GM19463 (cell line): ENCODE data around the gene OSBPL3.

ENCODE experiments used
- ATAC-seq: cut with Tn5 transposase; IDR thresholded peaks from one replicate; pipeline ENCODE4 v1.9.1; 2021; ENCODE audit warnings: mild to moderate bottlenecking, moderate library complexity; ENCODE audit not compliant: unreplicated experiment

OSBPL3 gene

DNA sequence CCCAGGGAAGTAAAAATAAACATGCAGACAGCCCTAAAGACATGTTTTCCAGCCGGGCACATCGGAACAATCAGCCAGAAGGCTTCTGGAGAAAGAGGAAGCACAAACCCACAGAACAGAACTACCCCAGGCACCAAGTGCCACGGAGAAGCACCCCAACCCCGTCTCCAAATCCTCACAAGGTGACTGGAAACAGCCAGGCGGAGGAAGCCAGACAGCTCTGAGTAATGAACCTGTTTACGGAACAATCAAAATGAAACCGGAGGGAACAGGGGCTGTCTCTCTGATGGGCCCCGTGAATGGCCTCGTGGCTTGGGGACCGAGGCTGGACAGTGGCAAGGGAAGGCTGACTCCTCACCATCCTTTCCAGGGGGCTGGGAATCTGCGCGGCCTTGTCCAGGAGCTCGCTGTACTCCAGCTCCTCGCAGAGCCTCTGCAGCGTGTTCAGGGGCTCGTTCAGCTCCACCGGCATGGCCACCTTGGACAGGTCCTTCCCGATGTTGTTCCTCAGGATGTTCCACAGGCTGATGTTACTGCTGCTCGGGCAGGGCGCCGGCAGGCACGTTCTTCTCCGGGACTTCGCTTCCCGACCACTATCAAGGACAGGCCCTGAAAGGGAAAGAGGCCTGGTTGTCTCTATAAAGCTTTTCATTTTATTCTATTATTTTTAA lies 145.7 kb downstream of the OSBPL3 start:
- ATAC-seq, result peak; percentile 45

DNA sequence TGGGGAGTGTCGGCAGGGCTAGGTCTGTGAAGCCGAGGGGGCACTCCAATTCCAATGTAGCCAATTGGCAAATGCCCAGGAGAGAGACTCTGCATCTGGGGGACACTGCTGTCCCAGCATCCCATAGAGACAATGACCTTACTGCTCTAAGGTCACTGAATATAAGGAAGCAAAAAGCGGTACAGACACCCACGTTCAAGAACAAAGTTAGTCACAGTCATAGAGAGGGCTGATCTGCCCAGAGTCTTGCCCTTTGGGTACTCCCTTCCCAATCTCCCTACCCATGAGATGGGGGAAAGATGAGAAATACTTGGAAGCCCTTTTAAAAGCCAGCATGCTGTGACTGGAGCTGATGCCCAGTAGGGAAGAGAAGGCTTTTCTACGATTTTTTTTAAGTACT lies 146.4 kb downstream of the OSBPL3 start:
- no peak for ATAC-seq

DNA sequence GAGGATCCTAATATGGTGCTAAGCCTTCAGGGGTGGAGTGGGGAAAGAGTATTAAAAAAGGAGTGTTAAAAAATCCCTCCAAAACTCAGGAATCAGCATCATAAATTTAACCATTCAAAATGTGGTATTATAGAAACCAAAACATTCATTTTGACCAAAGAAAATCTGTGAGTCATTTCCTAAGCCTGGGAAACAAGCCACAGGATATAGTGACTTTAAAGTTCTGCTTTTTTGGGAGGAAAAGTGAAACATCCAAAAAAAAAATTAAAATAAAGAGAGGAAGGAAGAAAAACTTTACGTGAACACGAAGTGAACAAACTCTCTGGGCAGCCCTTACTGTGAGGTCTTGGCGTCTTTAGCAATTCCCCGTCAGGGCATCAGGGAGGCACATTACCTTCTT lies 148.7 kb downstream of the OSBPL3 start:
- no peak for ATAC-seq

DNA sequence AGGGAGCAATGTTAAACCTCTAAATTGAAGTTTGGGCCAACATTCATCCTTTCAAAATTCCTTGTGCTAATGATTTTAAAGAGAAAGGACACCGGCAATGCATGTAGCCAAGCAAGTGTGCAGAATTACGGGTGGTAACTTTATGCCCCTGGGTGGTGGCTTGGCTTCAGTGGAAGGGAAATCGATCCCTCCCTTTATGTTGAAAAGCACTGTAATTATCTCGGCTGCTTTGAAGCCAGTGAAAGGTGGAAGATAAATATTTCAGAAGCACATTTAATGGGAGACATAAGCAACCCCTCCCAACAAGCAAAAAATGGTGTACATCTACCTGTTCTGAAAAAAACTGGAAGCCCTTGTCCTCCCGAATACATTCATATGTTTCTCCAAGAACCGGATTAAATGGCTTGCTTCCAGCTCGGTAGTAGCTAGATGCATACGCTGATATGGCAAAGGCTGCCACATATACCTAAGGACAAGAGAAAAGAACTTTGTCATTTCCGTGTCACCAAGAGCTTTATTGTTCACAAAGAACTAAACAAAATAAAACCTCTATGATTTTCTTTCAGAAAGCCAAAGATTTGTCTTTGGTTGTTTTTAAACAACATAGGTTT lies 149.4 kb downstream of the OSBPL3 start:
- ATAC-seq, result no peak

DNA sequence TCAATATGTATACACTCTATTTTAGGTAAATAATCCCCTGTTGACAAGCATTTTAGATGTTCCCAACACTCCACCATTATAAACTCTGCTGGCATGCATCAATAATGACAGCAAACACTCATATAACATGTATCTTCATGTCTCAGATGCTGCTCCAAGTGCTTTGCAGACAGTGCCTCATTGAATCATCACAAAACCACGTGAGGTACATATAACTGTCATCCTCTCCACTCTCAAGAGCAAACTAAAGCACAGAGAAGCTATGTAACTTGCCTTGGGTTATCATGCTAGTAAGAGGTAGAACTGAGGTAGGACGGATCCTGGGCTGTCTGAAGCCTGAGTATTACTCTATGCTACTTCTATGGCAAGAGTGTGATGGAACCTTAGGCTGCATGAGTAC lies 150.2 kb downstream of the OSBPL3 start:
- no peak for ATAC-seq

DNA sequence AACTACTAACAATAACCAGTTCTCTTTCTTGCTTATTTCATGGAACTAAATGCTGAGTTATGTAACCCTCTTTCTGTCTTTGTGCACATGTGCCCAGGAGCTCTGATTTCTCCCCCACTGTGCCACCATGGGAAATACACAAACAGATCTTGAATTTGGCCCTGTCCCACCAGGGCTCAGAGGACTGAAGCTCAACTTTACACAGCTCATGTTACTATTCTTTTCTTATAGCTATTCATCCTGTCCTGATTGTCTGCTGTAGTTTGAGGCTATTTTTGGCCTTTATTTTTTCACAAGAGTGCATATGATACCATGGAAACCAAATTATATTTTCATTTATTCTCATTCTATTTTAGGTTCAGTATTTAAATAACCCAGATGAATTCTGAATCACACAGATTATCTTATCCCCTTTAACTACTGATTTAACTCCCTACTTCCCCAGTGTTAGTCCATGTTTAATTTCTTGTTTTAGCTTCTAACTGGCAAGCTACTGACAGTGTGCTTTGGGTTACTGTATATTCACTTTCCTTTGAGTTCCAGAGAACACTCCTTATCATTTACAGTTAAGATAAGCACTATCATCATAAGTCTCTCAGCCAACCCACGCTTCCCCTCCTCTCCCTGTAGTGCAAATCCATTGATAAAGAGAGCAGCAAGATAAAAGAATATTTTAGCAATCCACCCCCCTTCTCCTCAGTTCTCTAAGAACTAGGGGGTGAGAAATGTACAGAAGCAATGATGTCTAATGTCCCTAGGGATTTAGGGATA lies 150.9 kb downstream of the OSBPL3 start:
- no peak for ATAC-seq

DNA sequence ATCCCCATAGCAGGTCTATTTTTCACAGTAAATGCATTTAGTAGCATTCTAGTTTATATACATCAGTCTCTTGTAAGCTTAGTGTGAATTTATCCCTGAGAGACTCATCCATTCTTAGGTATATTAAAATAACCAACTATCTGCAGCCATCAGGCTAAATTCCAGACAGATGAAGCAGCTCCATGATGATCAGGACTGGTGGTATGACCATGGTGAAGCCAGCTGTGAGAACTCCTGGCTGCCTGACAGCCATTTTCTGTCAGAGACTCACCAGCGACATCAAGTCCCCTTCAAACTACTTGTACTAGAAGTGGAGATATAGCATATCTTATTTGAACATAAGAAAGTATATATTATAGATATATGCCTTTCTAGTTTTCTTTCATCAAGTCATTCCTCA lies 152.4 kb downstream of the OSBPL3 start:
- ATAC-seq, result no peak

DNA sequence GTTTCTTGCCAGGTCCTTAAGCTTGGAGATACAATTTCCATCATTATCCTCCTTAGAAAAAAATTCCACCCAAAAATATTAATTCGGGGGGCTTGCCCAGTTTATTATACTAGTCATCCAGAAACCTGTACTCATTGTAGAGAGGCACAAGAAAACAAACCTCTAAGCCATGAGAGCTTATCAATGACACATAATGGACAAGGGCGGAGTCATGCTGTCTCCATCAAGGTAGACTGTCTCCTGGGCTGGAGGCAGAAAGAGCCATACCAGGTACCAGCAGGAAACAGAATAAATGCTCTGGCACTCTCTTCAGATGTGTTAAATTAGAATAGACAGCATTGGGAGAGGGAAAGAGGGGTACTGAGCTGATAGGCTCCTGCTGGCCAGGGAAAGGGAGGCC lies 153.0 kb downstream of the OSBPL3 start:
- ATAC-seq, result no peak

DNA sequence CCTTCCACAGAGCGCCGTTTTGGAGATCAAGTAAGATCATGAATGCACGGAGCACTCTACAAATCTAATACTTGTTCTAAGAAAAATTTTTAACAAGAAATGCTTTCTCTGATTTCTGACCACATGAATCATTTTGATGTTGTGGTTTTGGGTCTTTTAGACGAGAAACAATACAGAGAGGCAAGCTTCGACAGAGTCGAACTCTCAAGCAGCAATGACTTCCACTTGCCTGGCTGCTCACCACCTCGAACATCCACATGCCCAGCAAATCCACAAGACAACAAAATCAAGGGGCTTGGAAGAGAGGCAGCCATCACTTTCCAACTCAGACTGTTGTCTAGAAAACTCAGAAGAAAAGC lies 153.3 kb downstream of the OSBPL3 start:
- no peak for ATAC-seq

DNA sequence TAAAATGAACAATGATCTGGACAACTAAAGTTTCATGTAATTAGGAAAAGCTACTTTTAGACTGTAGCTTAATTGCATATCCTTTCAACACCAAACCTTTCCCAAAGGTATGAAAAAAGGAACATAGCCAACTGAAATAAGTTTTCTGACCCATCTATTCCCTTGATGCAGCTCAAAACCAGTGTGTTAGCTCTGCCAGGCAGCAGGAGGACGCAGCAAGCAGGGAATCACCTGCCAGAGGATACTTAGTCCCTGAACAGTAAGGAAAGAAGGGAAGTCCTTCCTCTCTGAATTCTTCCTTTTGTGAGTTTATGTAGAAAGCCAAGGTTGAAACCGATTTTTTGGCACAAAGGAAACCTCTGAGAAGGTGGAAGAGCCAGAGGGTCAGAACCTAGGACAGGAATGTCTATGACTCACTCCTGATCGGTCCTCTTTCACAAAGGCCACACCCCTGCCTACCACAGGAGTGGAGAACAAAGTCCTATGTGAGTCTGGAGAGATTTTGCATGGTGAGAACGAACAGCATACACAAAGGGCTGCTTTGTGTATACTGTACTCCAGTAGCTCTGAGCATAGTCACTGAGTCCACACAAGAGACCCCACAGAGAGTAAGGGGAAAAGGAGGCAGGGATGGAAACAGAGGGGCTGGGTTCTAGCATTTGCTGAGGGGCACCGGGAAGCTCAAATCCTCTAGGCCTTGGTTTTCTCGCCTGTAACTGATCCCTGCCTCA lies 153.9 kb downstream of the OSBPL3 start:
- no peak for ATAC-seq

DNA sequence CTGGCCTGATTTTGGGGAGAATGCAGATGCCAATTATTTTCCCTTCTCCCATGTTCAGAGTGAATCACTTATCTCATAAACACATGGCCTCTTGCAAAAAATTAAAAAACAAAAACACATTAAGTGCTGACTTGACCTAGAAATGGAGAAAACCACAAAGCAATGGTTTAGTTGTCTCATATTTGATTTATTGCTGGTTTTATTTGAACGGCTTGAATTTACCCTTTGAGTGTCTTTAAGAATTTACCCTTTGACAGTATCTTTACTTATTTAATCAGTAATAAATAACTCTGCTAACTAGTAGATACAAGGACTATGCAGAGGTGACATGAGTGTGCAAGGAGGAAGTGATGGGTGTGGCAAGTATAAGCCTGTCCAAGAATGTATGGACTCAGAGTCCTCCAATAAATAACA lies 154.6 kb downstream of the OSBPL3 start:
- no peak for ATAC-seq

DNA sequence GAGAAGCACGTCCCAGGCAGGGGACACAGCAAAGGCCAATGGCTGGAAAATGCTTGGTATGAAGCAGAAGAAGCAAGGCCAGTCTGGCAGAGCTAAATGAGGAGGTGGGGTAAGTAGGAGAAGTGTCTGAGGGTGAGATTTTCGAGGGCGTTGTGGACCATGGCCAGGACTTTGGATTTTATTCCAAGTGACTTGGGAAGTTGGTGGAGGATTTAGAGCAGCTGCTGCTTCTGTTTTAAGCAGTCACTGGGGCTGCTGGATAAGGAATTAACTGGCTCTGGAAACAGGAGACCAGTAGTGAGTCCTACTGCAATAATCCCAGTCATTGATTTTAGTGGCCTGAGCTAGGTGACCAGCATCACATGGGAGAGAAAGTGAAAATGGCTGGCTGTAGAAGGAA lies 155.1 kb downstream of the OSBPL3 start:
- ATAC-seq, result no peak

DNA sequence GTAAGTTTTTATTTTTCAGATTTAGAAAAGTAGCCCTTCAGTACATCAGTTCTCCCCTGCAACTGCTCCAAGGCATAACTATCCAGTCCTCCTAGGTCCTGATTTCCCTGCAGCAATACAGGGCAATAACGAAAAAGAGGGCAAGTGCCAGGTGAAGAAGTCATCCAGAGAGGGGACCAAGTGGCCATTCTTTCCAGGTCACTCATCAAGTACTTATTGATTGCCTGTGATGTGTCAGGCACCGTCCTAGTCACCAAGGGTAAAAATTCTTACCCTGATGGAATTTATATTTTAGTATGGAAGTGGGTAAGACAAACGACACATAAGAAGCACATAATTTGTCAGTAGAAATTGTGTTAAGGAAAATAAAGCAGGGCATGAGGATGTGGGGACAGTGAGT lies 155.6 kb downstream of the OSBPL3 start:
- ATAC-seq, result no peak

DNA sequence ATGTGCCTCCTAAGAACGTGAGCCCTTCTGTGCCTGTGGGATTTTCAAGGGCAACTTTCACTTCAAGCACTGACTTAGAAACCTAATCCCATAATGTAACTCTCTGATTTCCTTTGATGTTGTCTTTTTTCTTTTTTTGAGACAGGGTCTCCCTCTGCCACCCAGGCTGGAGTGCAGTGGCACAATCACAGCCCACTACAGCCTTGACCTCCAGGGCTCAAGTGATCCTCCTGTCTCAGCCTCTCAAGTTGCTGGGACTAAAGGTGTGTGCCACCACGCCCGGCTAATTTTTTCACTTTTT lies 158.3 kb downstream of the OSBPL3 start:
- no peak for ATAC-seq

DNA sequence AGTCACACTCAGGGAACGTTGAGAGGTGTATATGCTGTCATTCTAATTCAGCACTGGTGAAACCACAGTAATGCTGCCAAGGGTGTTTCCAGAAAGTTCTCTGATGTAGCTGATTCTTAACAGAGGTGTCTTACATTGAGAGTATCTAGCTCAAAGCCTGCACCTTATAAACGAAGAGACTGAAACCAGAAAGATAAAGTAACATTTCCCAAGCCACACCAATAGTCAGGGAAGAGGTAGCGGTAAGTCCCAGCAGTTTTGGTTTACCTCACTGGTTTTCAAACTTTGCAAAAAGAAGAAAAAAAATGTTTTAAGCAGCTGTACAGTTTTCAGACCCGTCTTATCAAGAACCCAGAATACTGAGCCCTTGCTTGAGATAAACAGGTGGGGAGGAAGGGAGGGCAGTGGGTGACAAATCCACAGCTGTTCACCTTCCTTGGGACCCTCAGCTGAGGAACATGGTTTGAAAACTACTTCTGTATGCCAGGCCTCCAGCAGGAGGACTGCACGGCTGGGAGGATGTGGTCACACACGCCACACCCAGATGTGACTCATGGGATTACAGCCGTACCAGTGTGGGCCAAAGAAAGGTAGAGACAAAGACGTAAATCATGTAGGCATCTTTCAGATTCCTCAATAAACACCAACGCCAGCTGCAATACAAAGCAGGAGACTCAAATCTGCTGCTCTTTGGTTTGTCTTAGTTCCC lies 158.8 kb downstream of the OSBPL3 start:
- peak; percentile 84 for ATAC-seq

DNA sequence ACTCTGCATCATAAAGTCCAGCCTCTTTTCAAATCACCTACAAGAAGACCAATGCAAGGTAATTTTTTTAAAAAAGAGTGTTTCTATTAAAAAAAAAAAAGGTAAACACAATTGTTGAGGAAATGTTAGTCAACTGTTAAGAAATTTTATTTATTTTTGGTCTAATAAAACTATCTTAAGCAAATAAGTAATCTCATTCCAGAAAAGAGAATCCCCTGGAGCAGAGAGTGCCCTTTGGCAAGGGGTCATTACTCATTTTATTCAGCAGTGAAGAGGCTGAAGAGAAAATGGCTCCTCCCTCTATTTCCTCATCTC lies 159.3 kb downstream of the OSBPL3 start:
- no peak for ATAC-seq

DNA sequence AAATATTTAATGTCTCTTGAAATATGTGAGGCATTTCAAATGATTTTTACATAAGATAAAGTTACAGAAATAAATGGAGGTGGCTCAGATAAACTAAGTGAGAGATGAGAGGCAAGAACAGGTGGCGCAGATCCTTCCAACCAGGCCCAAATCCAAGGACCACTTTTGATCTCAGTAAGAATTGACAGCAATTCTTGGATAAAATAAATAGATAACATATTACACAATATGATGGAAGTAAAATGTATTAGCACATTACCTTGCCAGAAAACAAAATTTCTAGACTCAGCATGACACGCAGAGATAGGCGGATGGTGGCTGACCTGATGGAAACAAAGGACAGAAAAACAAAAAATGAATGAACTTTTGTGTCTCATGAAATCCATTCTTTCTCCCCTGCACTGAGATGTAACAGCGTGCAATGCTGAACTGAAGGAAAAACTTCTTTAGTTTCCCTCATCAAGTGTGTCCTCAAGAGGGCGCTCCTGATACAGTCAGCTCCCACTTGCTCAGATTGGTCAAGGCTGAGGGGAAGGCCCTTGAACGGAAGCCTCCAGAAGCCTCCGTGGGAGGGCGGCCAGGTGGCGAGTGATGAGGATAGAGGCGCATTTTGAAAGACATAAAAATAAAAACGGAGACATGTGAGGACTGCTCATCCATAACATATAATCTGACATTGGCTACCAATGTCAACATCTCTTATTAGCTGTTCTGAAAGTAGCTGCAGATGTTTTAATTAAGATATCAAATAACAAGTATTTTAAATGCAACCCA lies 159.9 kb downstream of the OSBPL3 start:
- peak; percentile 50 for ATAC-seq

DNA sequence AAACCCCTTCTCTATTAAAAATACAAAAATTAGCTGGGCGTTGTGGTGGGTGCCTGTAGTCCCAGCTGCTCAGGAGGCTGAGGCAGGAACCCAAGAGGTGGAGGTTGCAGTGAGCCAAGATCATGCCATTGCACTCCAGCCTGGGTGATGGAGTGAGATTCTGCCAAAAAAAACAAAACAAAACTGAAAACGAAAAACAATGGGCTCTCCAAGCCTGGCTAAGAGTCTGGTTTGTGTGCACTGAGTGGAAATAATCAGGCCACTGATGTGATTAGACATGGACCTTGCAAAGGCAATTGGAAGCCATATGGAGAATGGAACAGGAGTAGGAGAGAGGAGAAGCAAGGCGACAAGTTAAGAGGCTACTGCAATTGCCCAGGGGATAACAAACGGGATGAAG lies 162.6 kb downstream of the OSBPL3 start:
- no peak for ATAC-seq

DNA sequence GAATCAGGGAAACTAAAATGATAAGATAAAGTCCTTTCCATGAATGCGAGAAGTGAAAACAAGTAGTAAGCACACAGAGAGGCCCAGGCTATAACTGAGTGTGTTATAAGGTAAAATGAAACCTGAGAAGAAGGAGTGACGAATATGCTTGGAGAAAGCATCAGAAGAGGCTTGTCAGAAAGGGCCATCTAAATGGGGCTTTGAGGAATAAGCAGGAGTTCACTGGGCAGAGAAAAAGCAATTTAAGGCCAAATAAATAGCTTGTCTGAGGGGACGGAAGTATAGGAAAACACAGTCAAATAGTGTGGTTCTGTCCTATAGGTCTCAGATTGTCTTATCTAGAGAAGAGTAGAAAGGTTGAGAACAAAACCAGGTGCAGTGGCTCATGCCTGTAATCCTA lies 163.1 kb downstream of the OSBPL3 start:
- ATAC-seq, result no peak

DNA sequence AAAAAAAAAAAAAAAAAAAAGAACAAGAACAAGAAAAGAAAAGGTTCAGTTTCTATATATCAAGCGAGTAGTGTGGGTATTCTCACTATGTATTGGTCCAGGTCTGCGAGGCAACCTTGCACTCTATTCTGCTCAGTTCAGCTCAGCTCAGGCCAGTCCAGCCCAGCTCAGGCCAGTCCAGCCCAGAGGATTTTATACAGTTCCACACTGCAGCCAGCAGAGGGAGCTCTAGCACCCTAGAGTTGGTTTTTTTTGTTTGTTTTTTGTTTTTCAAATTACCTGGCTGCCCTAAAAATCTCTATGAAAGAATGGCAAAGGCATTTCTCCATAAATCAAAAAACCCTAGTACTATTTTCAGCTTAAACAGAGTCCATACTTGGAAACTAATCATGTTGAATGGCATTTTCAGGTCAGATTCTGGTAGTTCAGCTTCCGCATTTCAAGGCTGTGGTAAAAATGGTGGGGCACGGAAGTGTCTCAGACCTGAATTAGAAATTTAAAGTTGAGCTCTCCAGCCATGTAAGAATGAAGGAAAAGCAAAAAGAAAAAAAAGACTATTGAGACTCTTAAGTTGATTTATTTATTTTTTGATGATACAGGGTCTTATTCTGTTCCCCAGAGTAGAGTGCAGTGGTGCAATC lies 167.6 kb downstream of the OSBPL3 start:
- no peak for ATAC-seq
